Sigmoid colon (tissue), 4 donors: ENCODE measurements around the gene CCNL2.

ENCODE experiments used
- POLR2A ChIP-seq, 2 donors: fragments of 450-650 bp; IDR thresholded peaks; one replicate each; pipeline ENCODE4 v1.6.1; 2016; ENCODE audit warnings: antibody characterized with exemption in 2 of 2, mild to moderate bottlenecking in 2 of 2, moderate library complexity in 2 of 2
- POLR2AphosphoS5 ChIP-seq, 4 donors: sonication (generic); formaldehyde crosslinking; IDR thresholded peaks; one replicate each; pipeline ENCODE4 v1.6.1; 2017; ENCODE audit warnings: antibody characterized with exemption in 4 of 4
- TF ChIP-seq, protein P1 (sequence below), 4 experiments: fragments of 450-650 bp in 3 of 4; fragments of 200-600 bp in 1 of 4; IDR thresholded peaks; one replicate each; pipeline ENCODE4 v1.5.1; 2016 to 2019; ENCODE audit warnings: antibody characterized with exemption in 4 of 4, mild to moderate bottlenecking in 3 of 4, moderate library complexity in 2 of 4

- TF ChIP-seq, protein P1, sequence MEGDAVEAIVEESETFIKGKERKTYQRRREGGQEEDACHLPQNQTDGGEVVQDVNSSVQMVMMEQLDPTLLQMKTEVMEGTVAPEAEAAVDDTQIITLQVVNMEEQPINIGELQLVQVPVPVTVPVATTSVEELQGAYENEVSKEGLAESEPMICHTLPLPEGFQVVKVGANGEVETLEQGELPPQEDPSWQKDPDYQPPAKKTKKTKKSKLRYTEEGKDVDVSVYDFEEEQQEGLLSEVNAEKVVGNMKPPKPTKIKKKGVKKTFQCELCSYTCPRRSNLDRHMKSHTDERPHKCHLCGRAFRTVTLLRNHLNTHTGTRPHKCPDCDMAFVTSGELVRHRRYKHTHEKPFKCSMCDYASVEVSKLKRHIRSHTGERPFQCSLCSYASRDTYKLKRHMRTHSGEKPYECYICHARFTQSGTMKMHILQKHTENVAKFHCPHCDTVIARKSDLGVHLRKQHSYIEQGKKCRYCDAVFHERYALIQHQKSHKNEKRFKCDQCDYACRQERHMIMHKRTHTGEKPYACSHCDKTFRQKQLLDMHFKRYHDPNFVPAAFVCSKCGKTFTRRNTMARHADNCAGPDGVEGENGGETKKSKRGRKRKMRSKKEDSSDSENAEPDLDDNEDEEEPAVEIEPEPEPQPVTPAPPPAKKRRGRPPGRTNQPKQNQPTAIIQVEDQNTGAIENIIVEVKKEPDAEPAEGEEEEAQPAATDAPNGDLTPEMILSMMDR (IDR thresholded peaks at IDR 0.05): no peak
- TF ChIP-seq POLR2A (IDR thresholded peaks at IDR 0.05) (no peak), POLR2AphosphoS5 (IDR thresholded peaks at IDR 0.05) (no peak)
Measured at GRCh38 chr1:1353389-1354151, 45.6 kb downstream of the CCNL2 start.
